ENCODE measurements around the gene CD99L2. TPM values are rescaled to one million over a fixed set of nuclear protein-coding genes. Genes with fewer than 3 reads are reported as not detected.

Gene CD99L2
- total RNA-seq, 1 experiment from 2014 or later, result 9.4 TPM

DNA sequence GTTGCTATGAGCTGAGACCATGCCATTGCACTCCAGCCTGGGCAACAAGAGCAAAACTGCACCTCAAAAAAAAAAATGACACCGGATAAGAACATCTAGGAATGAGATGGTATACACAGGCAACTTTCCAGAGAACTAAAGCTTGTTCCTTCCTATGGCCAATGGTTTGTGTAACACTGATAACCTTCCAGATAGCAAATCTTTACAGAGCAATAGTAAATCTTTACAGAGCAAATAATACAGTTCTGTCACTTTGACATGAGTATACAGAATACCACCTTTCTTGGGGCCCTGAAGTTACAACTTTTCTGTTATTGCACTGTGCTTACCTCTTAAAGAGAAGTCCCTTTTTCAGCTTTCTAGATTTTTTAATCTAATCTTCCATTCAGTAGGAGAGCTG, 91.6 kb downstream of the CD99L2 start (continued):
- TF ChIP-seq, protein P1, sequence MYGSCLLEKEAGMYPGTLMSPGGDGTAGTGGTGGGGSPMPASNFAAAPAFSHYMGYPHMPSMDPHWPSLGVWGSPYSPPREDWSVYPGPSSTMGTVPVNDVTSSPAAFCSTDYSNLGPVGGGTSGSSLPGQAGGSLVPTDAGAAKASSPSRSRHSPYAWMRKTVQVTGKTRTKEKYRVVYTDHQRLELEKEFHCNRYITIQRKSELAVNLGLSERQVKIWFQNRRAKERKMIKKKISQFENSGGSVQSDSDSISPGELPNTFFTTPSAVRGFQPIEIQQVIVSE (CRISPR knock-in tag; IDR thresholded peaks at IDR 0.05; ENCODE audit: borderline replicate concordance), result no peak
- TF ChIP-seq ZNF416 (CRISPR knock-in tag; IDR thresholded peaks at IDR 0.05) (no peak), ESRRA (CRISPR knock-in tag; IDR thresholded peaks at IDR 0.05; ENCODE audit: borderline replicate concordance) (no peak), ATF1 (CRISPR knock-in tag; IDR thresholded peaks at IDR 0.05) (no peak), ZNF219 (CRISPR knock-in tag; IDR thresholded peaks at IDR 0.05; ENCODE audit: borderline replicate concordance) (no peak), ZNF423 (CRISPR knock-in tag; IDR thresholded peaks at IDR 0.05) (no peak), SMAD4 (CRISPR knock-in tag; IDR thresholded peaks at IDR 0.05) (no peak), GABPB1 (CRISPR knock-in tag; IDR thresholded peaks at IDR 0.05) (no peak), NFYB (CRISPR knock-in tag; conservative IDR thresholded peaks at IDR 0.05; ENCODE audit: low read depth) (no peak), MXD4 (CRISPR knock-in tag; IDR thresholded peaks at IDR 0.05; ENCODE audit: borderline replicate concordance) (no peak)
- TF ChIP-seq, protein P2, sequence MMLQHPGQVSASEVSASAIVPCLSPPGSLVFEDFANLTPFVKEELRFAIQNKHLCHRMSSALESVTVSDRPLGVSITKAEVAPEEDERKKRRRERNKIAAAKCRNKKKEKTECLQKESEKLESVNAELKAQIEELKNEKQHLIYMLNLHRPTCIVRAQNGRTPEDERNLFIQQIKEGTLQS (CRISPR knock-in tag; conservative IDR thresholded peaks at IDR 0.05), result no peak

DNA sequence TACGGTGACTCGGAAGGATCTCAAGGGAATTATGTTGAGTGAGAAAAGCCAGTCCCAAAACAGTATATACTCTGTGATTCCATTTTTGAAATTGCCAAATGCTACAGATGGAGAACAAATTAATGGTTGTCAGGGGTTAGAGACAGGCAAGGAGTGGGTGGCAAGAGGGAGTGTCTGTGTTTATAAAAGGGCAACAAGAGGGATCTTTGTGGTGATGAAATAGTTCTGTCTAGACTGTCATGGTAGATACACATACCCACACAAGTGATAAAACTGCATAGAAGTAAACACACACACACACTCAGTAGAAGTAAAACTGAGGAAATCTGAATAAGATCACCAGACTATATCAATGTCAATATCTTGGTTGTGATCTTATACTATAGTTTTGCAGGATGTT, 92.7 kb downstream of the CD99L2 start:
- H3K27ac Mint-ChIP-seq, result no peak overlapping the region
- TF ChIP-seq, protein P3, sequence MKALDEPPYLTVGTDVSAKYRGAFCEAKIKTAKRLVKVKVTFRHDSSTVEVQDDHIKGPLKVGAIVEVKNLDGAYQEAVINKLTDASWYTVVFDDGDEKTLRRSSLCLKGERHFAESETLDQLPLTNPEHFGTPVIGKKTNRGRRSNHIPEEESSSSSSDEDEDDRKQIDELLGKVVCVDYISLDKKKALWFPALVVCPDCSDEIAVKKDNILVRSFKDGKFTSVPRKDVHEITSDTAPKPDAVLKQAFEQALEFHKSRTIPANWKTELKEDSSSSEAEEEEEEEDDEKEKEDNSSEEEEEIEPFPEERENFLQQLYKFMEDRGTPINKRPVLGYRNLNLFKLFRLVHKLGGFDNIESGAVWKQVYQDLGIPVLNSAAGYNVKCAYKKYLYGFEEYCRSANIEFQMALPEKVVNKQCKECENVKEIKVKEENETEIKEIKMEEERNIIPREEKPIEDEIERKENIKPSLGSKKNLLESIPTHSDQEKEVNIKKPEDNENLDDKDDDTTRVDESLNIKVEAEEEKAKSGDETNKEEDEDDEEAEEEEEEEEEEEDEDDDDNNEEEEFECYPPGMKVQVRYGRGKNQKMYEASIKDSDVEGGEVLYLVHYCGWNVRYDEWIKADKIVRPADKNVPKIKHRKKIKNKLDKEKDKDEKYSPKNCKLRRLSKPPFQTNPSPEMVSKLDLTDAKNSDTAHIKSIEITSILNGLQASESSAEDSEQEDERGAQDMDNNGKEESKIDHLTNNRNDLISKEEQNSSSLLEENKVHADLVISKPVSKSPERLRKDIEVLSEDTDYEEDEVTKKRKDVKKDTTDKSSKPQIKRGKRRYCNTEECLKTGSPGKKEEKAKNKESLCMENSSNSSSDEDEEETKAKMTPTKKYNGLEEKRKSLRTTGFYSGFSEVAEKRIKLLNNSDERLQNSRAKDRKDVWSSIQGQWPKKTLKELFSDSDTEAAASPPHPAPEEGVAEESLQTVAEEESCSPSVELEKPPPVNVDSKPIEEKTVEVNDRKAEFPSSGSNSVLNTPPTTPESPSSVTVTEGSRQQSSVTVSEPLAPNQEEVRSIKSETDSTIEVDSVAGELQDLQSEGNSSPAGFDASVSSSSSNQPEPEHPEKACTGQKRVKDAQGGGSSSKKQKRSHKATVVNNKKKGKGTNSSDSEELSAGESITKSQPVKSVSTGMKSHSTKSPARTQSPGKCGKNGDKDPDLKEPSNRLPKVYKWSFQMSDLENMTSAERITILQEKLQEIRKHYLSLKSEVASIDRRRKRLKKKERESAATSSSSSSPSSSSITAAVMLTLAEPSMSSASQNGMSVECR (CRISPR knock-in tag; IDR thresholded peaks at IDR 0.05; ENCODE audit: borderline replicate concordance), result no peak
- ChIA-PET POLR2A (no interaction called here), CTCF (no interaction called here)
- DNase-seq (ENCODE audit: low spot score), result no peak
- peaks cover 8% of the 10 kb centered on the region; the same call in 1 of the 2 replicates for H3K36me3 Mint-ChIP-seq
- ATAC-seq, result no peak
- no peak overlapping the region for H3K4me3 Mint-ChIP-seq
- H3K27me3 Mint-ChIP-seq (ENCODE audit: low read depth), result no peaks in the 10 kb centered on the region
- no peaks in the 10 kb centered on the region for H3K9me3 Mint-ChIP-seq
- no peaks in the 10 kb centered on the region for H3K4me1 Mint-ChIP-seq

DNA sequence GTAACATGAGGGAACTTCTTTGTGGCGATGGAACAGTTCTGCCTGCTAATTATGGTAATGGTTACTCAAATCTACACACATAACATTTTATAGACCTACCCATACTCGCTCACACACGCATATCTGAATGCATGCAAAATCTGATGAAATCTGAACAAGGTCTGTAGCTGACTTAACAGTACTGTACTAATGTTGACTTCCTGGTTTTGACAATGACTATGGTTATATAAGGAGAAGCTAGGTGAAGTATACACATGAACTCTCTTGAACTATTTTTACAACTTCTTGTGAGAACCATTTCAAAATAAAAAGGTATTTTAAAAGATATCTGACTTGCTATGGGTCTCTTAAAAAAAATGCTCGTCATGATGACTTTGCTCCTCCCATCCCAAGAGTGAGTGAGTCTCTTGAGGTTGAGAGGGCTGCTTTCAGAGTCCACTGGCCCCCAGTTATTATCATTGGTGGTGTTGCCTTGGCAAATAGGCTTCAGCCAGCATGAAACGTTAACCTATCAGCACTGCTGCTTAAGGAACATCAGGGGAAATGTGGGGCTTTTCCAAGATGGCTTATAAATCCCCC, 105.4 kb downstream of the CD99L2 start:
- CTCF ChIA-PET, result no interaction called here
- Mint-ChIP-seq H3K27me3 (ENCODE audit: low read depth) (no peaks in the 10 kb centered on the region), H3K4me1 (no peaks in the 10 kb centered on the region), H3K27ac (no peak overlapping the region), H3K36me3 (peaks cover 50% of the 10 kb centered on the region), H3K4me3 (no peak overlapping the region), H3K9me3 (no peaks in the 10 kb centered on the region)
- POLR2A ChIA-PET, result no interaction called here
- no peak for ATAC-seq
- no peak for DNase-seq (ENCODE audit: low spot score)
- TF ChIP-seq MYBL2 (CRISPR knock-in tag; IDR thresholded peaks at IDR 0.05) (no peak), ZNF396 (CRISPR knock-in tag; IDR thresholded peaks at IDR 0.05; ENCODE audit: borderline replicate concordance) (no peak), NR3C1 (CRISPR knock-in tag; conservative IDR thresholded peaks at IDR 0.05; ENCODE audit: low read depth) (no peak), CREM (CRISPR knock-in tag; IDR thresholded peaks at IDR 0.05) (no peak), NFYB (CRISPR knock-in tag; conservative IDR thresholded peaks at IDR 0.05; ENCODE audit: low read depth) (no peak), PRRX2 (CRISPR knock-in tag; IDR thresholded peaks at IDR 0.05) (no peak), ZNF232 (CRISPR knock-in tag; IDR thresholded peaks at IDR 0.05) (no peak), ZNF416 (CRISPR knock-in tag; IDR thresholded peaks at IDR 0.05) (no peak), SMAD4 (CRISPR knock-in tag; IDR thresholded peaks at IDR 0.05) (no peak), CBFB (CRISPR knock-in tag; IDR thresholded peaks at IDR 0.05; ENCODE audit: low read depth) (no peak), NFE2L1 (CRISPR knock-in tag; IDR thresholded peaks at IDR 0.05) (no peak), JAZF1 (CRISPR knock-in tag; IDR thresholded peaks at IDR 0.05) (no peak), CREB1 (CRISPR knock-in tag; IDR thresholded peaks at IDR 0.05) (no peak), ETV6 (CRISPR knock-in tag; IDR thresholded peaks at IDR 0.05) (no peak), ZNF263 (CRISPR knock-in tag; IDR thresholded peaks at IDR 0.05; ENCODE audit: low read depth) (no peak), OVOL2 (CRISPR knock-in tag; IDR thresholded peaks at IDR 0.05; ENCODE audit: borderline replicate concordance) (no peak), ZNF219 (CRISPR knock-in tag; IDR thresholded peaks at IDR 0.05; ENCODE audit: borderline replicate concordance) (no peak)
- TF ChIP-seq, protein P4, sequence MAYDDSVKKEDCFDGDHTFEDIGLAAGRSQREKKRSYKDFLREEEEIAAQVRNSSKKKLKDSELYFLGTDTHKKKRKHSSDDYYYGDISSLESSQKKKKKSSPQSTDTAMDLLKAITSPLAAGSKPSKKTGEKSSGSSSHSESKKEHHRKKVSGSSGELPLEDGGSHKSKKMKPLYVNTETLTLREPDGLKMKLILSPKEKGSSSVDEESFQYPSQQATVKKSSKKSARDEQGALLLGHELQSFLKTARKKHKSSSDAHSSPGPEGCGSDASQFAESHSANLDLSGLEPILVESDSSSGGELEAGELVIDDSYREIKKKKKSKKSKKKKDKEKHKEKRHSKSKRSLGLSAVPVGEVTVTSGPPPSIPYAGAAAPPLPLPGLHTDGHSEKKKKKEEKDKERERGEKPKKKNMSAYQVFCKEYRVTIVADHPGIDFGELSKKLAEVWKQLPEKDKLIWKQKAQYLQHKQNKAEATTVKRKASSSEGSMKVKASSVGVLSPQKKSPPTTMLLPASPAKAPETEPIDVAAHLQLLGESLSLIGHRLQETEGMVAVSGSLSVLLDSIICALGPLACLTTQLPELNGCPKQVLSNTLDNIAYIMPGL (CRISPR knock-in tag; IDR thresholded peaks at IDR 0.05), result no peak
- TF ChIP-seq, protein P5, sequence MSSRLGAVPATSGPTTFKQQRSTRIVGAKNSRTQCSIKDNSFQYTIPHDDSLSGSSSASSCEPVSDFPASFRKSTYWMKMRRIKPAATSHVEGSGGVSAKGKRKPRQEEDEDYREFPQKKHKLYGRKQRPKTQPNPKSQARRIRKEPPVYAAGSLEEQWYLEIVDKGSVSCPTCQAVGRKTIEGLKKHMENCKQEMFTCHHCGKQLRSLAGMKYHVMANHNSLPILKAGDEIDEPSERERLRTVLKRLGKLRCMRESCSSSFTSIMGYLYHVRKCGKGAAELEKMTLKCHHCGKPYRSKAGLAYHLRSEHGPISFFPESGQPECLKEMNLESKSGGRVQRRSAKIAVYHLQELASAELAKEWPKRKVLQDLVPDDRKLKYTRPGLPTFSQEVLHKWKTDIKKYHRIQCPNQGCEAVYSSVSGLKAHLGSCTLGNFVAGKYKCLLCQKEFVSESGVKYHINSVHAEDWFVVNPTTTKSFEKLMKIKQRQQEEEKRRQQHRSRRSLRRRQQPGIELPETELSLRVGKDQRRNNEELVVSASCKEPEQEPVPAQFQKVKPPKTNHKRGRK (CRISPR knock-in tag; IDR thresholded peaks at IDR 0.05; ENCODE audit: borderline replicate concordance), result no peak
